OCI-LY1 (cell line): ENCODE data around the gene MAPK8.

Source experiments
- H2AFZ ChIP-seq: fragments of 200-600 bp; sonication (generic), shearing (Covaris generic); 2 replicates; pipeline ENCODE4 v1.6.0; 2014; ENCODE audit warnings: antibody characterized with exemption, mild to moderate bottlenecking, low read length
- H3F3A ChIP-seq: fragments of 200-600 bp; sonication (generic), shearing (Covaris generic); 2 replicates; pipeline ENCODE4 v1.6.0; 2014; ENCODE audit warnings: mild to moderate bottlenecking, antibody characterized with exemption, low read length, moderate library complexity; ENCODE audit not compliant: insufficient read depth
- H3K27ac ChIP-seq: fragments of 200-600 bp; sonication (generic); 2 replicates; pipeline ENCODE4 v1.5.1; 2014; ENCODE audit warnings: low read length, mixed run types, mild to moderate bottlenecking, low read depth; ENCODE audit not compliant: poor library complexity, severe bottlenecking
- H3K27me3 ChIP-seq: fragments of 200-600 bp; sonication (generic); 2 replicates; pipeline ENCODE4 v1.6.0; 2014; ENCODE audit warnings: antibody characterized with exemption, mild to moderate bottlenecking, low read length, moderate library complexity; ENCODE audit not compliant: insufficient read depth
- H3K36me3 ChIP-seq: fragments of 200-600 bp; sonication (generic); 2 replicates; pipeline ENCODE4 v1.6.1; 2014; ENCODE audit warnings: mild to moderate bottlenecking, antibody characterized with exemption, low read length, moderate library complexity, mixed read lengths; ENCODE audit not compliant: insufficient read depth
- H3K4me1 ChIP-seq: fragments of 200-600 bp; sonication (generic); 2 replicates; pipeline ENCODE4 v1.5.1; 2014; ENCODE audit warnings: mild to moderate bottlenecking, low read length, moderate library complexity; ENCODE audit not compliant: insufficient read depth, severe bottlenecking
- H3K4me2 ChIP-seq: fragments of 200-600 bp; sonication (generic), shearing (Covaris generic); 2 replicates; pipeline ENCODE4 v1.6.1; 2014; ENCODE audit warnings: low read length
- H3K4me3 ChIP-seq: fragments of 200-600 bp; sonication (generic); 2 replicates; pipeline ENCODE4 v1.5.1; 2014; ENCODE audit warnings: low read length, low read depth, mild to moderate bottlenecking, mixed read lengths; ENCODE audit not compliant: poor library complexity, severe bottlenecking
- H3K79me2 ChIP-seq: fragments of 200-600 bp; shearing (Covaris generic); 2 replicates; pipeline ENCODE4 v1.6.1; 2016; ENCODE audit warnings: mixed run types, low read length, mixed read lengths; ENCODE audit not compliant: insufficient read depth
- H3K9ac ChIP-seq: fragments of 200-600 bp; sonication (generic), shearing (Covaris generic); 2 replicates; pipeline ENCODE4 v1.6.1; 2014; ENCODE audit warnings: mild to moderate bottlenecking, low read length, mixed read lengths
- H3K9me2 ChIP-seq: fragments of 200-600 bp; sonication (generic), shearing (Covaris generic); 2 replicates; pipeline ENCODE4 v1.6.1; 2014; ENCODE audit warnings: low read depth, mild to moderate bottlenecking, low read length, mixed read lengths
- H3K9me3 ChIP-seq: fragments of 200-600 bp; shearing (Covaris generic); 2 replicates; pipeline ENCODE4 v1.6.1; 2014; ENCODE audit warnings: low read length, mixed read lengths
- H4K20me1 ChIP-seq: fragments of 200-600 bp; sonication (generic), shearing (Covaris generic); 2 replicates; pipeline ENCODE4 v1.6.0; 2016; ENCODE audit warnings: mild to moderate bottlenecking, low read length; ENCODE audit not compliant: insufficient read depth
- EZH2 ChIP-seq: fragments of 200-600 bp; sonication (generic), shearing (Covaris generic); IDR thresholded peaks from 2 replicates; pipeline ENCODE4 v1.8.0; 2017; ENCODE audit warnings: borderline replicate concordance, mixed run types, mild to moderate bottlenecking, antibody characterized with exemption, low read length, moderate library complexity, mixed read lengths
- TF ChIP-seq, protein P1 (sequence below): fragments of 200-600 bp; sonication (generic), shearing (Covaris generic); IDR thresholded peaks from 2 replicates; pipeline ENCODE4 v1.5.1; 2017; ENCODE audit warnings: mild to moderate bottlenecking, antibody characterized with exemption, low read length, moderate library complexity, mixed read lengths

Gene MAPK8

GRCh38 chr10:48287417-48288391 is 18.8 kb upstream of the MAPK8 start:
- Histone ChIP-seq H3K36me3 (no peaks in the 10 kb centered on the region), H2AFZ (no peak overlapping the region), H3K27me3 (no peaks in the 10 kb centered on the region; the same call in 1 of the 2 replicates), H3F3A (no peaks in the 10 kb centered on the region), H3K9me2 (no peaks in the 10 kb centered on the region), H3K27ac (no peak overlapping the region), H3K4me1 (no peaks in the 10 kb centered on the region), H3K9ac (no peak overlapping the region), H3K79me2 (no peaks in the 10 kb centered on the region), H3K4me3 (no peak overlapping the region), H4K20me1 (no peaks in the 10 kb centered on the region), H3K4me2 (no peak overlapping the region), H3K9me3 (peaks cover 3% of the 10 kb centered on the region; the same call in 1 of the 2 replicates)
- no peak for TF ChIP-seq EZH2
- TF ChIP-seq, protein P1, sequence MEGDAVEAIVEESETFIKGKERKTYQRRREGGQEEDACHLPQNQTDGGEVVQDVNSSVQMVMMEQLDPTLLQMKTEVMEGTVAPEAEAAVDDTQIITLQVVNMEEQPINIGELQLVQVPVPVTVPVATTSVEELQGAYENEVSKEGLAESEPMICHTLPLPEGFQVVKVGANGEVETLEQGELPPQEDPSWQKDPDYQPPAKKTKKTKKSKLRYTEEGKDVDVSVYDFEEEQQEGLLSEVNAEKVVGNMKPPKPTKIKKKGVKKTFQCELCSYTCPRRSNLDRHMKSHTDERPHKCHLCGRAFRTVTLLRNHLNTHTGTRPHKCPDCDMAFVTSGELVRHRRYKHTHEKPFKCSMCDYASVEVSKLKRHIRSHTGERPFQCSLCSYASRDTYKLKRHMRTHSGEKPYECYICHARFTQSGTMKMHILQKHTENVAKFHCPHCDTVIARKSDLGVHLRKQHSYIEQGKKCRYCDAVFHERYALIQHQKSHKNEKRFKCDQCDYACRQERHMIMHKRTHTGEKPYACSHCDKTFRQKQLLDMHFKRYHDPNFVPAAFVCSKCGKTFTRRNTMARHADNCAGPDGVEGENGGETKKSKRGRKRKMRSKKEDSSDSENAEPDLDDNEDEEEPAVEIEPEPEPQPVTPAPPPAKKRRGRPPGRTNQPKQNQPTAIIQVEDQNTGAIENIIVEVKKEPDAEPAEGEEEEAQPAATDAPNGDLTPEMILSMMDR, result no peak

DNA sequence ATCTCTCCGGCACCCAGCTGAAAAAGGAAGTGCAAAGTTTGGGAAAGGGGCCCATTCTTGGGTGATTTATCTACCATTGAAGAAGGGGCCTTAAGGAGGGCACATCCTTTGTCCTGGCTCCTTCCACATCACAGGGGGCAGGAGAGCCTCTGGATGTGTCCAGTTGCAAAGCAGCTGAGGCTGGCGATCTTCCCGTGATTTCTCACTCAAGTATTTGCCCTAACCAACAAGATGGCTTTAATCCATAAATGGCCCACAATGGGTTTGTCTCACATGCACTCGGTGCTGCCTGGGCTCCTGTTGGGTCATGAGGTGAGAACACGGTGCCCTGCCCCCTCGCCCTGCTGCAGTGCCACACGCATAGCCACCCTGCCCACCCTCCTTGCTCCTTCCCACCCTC is 17.8 kb upstream of the MAPK8 start:
- Histone ChIP-seq H3K4me1 (no peaks in the 10 kb centered on the region), H3K9ac (no peak overlapping the region), H3K9me2 (no peaks in the 10 kb centered on the region), H2AFZ (no peak overlapping the region), H3K79me2 (no peaks in the 10 kb centered on the region), H3F3A (no peaks in the 10 kb centered on the region), H3K4me3 (no peak overlapping the region), H3K4me2 (no peak overlapping the region), H3K27me3 (no peaks in the 10 kb centered on the region; the same call in 1 of the 2 replicates), H3K9me3 (peaks cover 3% of the 10 kb centered on the region; the same call in 1 of the 2 replicates), H3K27ac (no peak overlapping the region), H4K20me1 (no peaks in the 10 kb centered on the region), H3K36me3 (no peaks in the 10 kb centered on the region)
- TF ChIP-seq, protein P1, result no peak
- TF ChIP-seq EZH2, result no peak

DNA sequence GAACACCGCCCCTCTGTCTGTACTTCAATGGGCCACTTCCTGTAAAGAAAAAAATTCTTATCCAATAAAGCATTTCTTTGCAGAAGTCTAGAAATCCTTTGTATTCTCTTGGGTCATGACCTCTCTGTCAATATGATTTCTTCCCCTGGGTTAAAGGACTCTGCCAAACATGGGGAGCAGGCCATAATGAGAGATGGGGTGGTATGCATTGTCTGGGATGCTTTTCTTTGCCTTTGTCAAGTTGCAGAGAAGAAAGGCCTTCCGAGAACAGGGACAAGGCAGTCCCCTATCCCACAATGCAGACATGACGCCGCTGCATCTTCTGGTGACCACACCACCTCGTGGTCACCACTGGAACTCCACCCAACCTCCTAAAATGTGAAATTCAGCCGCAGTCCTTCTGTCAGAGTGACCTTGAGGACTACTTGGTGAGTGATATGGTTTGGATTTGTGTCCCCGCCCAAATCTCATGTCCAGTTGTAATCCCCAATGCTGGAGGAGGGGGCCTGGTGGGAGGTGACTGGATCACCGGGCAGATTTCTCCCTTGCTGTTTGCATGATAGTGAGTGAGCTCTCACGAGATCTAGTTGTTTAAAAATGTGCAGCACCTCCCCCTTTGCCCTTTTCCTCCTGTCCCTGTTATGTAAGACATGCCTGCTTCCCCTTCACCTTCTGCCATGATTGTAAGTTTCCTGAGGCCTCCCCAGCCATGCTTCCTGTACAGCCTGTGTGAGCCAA is 16.8 kb upstream of the MAPK8 start:
- no peaks in the 10 kb centered on the region for H3K9me3 ChIP-seq
- H2AFZ ChIP-seq, result no peak overlapping the region
- no peaks in the 10 kb centered on the region for H3F3A ChIP-seq
- H3K9ac ChIP-seq, result no peak overlapping the region
- no peaks in the 10 kb centered on the region; the same call in 1 of the 2 replicates for H3K27me3 ChIP-seq
- no peak overlapping the region for H3K4me3 ChIP-seq
- H3K4me1 ChIP-seq, result no peaks in the 10 kb centered on the region
- H3K79me2 ChIP-seq, result no peaks in the 10 kb centered on the region
- H3K4me2 ChIP-seq, result no peak overlapping the region
- no peaks in the 10 kb centered on the region for H3K9me2 ChIP-seq
- H4K20me1 ChIP-seq, result no peaks in the 10 kb centered on the region
- H3K27ac ChIP-seq, result no peak overlapping the region
- H3K36me3 ChIP-seq, result no peaks in the 10 kb centered on the region
- TF ChIP-seq, protein P1, result peak; percentile 74
- TF ChIP-seq EZH2, result no peak
